ENCODE measurements around the gene GNAZ. TPM values are rescaled to one million over a fixed set of nuclear protein-coding genes. Genes with fewer than 3 reads are reported as not detected.
"Not testable (repeated sequence)": the region's sequence is repeated elsewhere in the genome, so short reads cannot be mapped to it uniquely, and the experiment has no call there.

The GNAZ gene
- total RNA-seq, 1 experiment from 2014 or later, result 6.0 TPM

- DNase-seq, result no peak
- intact Hi-C loops (cut with micrococcal nuclease; ENCODE audit: unreplicated experiment), result no loop called here
- no TSS peak for BruUV-seq (replicated peaks)
- CTCF ChIA-PET, result interaction anchor here (1.2 kb wide), 1 partner anchor 67 kb away, joined by 3 read pairs; no protein-coding TSS in a partner anchor
- TF ChIP-seq CTCF (IDR thresholded peaks at IDR 0.05; ENCODE audit: unreplicated experiment), result no peak
- Mint-ChIP-seq H3K9me3 (ENCODE audit: low read depth, unreplicated experiment) (no peaks in the 10 kb centered on the region), H3K27ac (ENCODE audit: unreplicated experiment) (no peak overlapping the region), H3K36me3 (ENCODE audit: insufficient read depth, unreplicated experiment) (no peaks in the 10 kb centered on the region), H3K4me1 (ENCODE audit: low read depth, unreplicated experiment) (no peaks in the 10 kb centered on the region), H3K4me3 (ENCODE audit: low read depth, unreplicated experiment) (no peak overlapping the region), H3K27me3 (ENCODE audit: unreplicated experiment) (peaks cover 4% of the 10 kb centered on the region)
Measured at GRCh38 chr22:23026777-23027176, 43.5 kb upstream of the GNAZ start.

GRCh38 chr22:23027849-23028248 lies 42.5 kb upstream of the GNAZ start:
- H3K4me1 Mint-ChIP-seq (ENCODE audit: low read depth, unreplicated experiment); intact Hi-C loops (cut with micrococcal nuclease; ENCODE audit: unreplicated experiment); BruUV-seq (replicated peaks); CTCF ChIA-PET; H3K27ac Mint-ChIP-seq (ENCODE audit: unreplicated experiment); H3K4me3 Mint-ChIP-seq (ENCODE audit: low read depth, unreplicated experiment); H3K9me3 Mint-ChIP-seq (ENCODE audit: low read depth, unreplicated experiment); H3K36me3 Mint-ChIP-seq (ENCODE audit: insufficient read depth, unreplicated experiment); DNase-seq: not testable (repeated sequence)
- peaks cover 14% of the 10 kb centered on the region for H3K27me3 Mint-ChIP-seq (ENCODE audit: unreplicated experiment)

GRCh38 chr22:23029521-23030228 lies 40.6 kb upstream of the GNAZ start:
- H3K27me3 Mint-ChIP-seq (ENCODE audit: unreplicated experiment), result peaks cover 28% of the 10 kb centered on the region
- TF ChIP-seq CTCF (IDR thresholded peaks at IDR 0.05; ENCODE audit: unreplicated experiment), result no peak
- no peak overlapping the region for H3K27ac Mint-ChIP-seq (ENCODE audit: unreplicated experiment)
- no TSS peak for BruUV-seq (replicated peaks)
- no peaks in the 10 kb centered on the region for H3K4me1 Mint-ChIP-seq (ENCODE audit: low read depth, unreplicated experiment)
- CTCF ChIA-PET, result no interaction called here
- H3K9me3 Mint-ChIP-seq (ENCODE audit: low read depth, unreplicated experiment), result no peaks in the 10 kb centered on the region
- intact Hi-C loops (cut with micrococcal nuclease; ENCODE audit: unreplicated experiment), result no loop called here
- no peak overlapping the region for H3K4me3 Mint-ChIP-seq (ENCODE audit: low read depth, unreplicated experiment)
- DNase-seq, result no peak
- H3K36me3 Mint-ChIP-seq (ENCODE audit: insufficient read depth, unreplicated experiment), result no peaks in the 10 kb centered on the region

- CTCF ChIA-PET, result no interaction called here
- H3K27me3 Mint-ChIP-seq (ENCODE audit: unreplicated experiment), result peaks cover 45% of the 10 kb centered on the region
- H3K4me3 Mint-ChIP-seq (ENCODE audit: low read depth, unreplicated experiment), result no peak overlapping the region
- TF ChIP-seq CTCF (IDR thresholded peaks at IDR 0.05; ENCODE audit: unreplicated experiment), result no peak
- intact Hi-C loops (cut with micrococcal nuclease; ENCODE audit: unreplicated experiment), result no loop called here
- DNase-seq, result no peak
- no TSS peak for BruUV-seq (replicated peaks)
- H3K4me1 Mint-ChIP-seq (ENCODE audit: low read depth, unreplicated experiment), result no peaks in the 10 kb centered on the region
- H3K36me3 Mint-ChIP-seq (ENCODE audit: insufficient read depth, unreplicated experiment), result no peaks in the 10 kb centered on the region
- H3K27ac Mint-ChIP-seq (ENCODE audit: unreplicated experiment), result no peak overlapping the region
- H3K9me3 Mint-ChIP-seq (ENCODE audit: low read depth, unreplicated experiment), result no peaks in the 10 kb centered on the region
Measured at GRCh38 chr22:23031381-23031780, 38.9 kb upstream of the GNAZ start.

GRCh38 chr22:23031786-23032185 lies 38.5 kb upstream of the GNAZ start:
- intact Hi-C loops (cut with micrococcal nuclease; ENCODE audit: unreplicated experiment), result no loop called here
- no TSS peak for BruUV-seq (replicated peaks)
- no peak overlapping the region for H3K27ac Mint-ChIP-seq (ENCODE audit: unreplicated experiment)
- H3K4me1 Mint-ChIP-seq (ENCODE audit: low read depth, unreplicated experiment), result no peaks in the 10 kb centered on the region
- peaks cover 48% of the 10 kb centered on the region for H3K27me3 Mint-ChIP-seq (ENCODE audit: unreplicated experiment)
- no peaks in the 10 kb centered on the region for H3K9me3 Mint-ChIP-seq (ENCODE audit: low read depth, unreplicated experiment)
- no peak for DNase-seq
- no peaks in the 10 kb centered on the region for H3K36me3 Mint-ChIP-seq (ENCODE audit: insufficient read depth, unreplicated experiment)
- CTCF ChIA-PET, result no interaction called here
- TF ChIP-seq CTCF (IDR thresholded peaks at IDR 0.05; ENCODE audit: unreplicated experiment), result no peak
- H3K4me3 Mint-ChIP-seq (ENCODE audit: low read depth, unreplicated experiment), result no peak overlapping the region

Measured in Calu3 (cell line).